CD4-positive, CD25-positive, alpha-beta regulatory T cell (primary cell): ENCODE results near the gene NOA1. TPM values are rescaled to one million over a fixed set of nuclear protein-coding genes. Genes with fewer than 3 reads are reported as not detected.

Source experiments
- ATAC-seq, 2 donors: fragments of 150-1000 bp; cut with Tn5 transposase; one replicate each; pipeline ENCODE4 v1.10.0; 2021; ENCODE audit warnings: low read depth in 2 of 2, moderate number of reproducible peaks in 2 of 2, moderate library complexity in 1 of 2
- DNase-seq, 3 donors: peaks; one replicate each; pipeline versions ENCODE4 v3.0.0 to v3.0.0-alpha.2; 2012 to 2022; ENCODE audit warnings: mixed read lengths in 1 of 3
- H3K27ac ChIP-seq: one replicate; pipeline ENCODE4 v1.7.0; 2013; ENCODE audit warnings: mild to moderate bottlenecking, low read length; ENCODE audit not compliant: insufficient read depth, poor library complexity, severe bottlenecking
- H3K27me3 ChIP-seq: one replicate; pipeline ENCODE4 v1.7.0; 2013; ENCODE audit warnings: low read length; ENCODE audit not compliant: control insufficient read depth, insufficient read depth
- H3K36me3 ChIP-seq: one replicate; pipeline ENCODE4 v1.7.0; 2013; ENCODE audit warnings: mild to moderate bottlenecking, low read length, moderate library complexity; ENCODE audit not compliant: control insufficient read depth, insufficient read depth
- H3K4me1 ChIP-seq: 2 replicates; pipeline ENCODE4 v1.7.0; 2013; ENCODE audit warnings: mild to moderate bottlenecking, low read length; ENCODE audit not compliant: insufficient read depth, control insufficient read depth, poor library complexity, severe bottlenecking
- H3K4me3 ChIP-seq: one replicate; pipeline ENCODE4 v1.7.0; 2013; ENCODE audit warnings: low read depth, mild to moderate bottlenecking, low read length, moderate library complexity
- H3K9me3 ChIP-seq, 2 experiments: 1 replicate in 1 of 2; 2 replicates in 1 of 2; pipeline ENCODE4 v1.7.0; 2013; ENCODE audit warnings: low read length in 2 of 2, mild to moderate bottlenecking in 1 of 2, moderate library complexity in 1 of 2; ENCODE audit not compliant: control insufficient read depth in 2 of 2
- H3K27ac Mint-ChIP-seq, 3 donors: one replicate each; pipeline ENCODE4 v1.8.0; 2020 to 2022; ENCODE audit warnings: mild to moderate bottlenecking in 3 of 3, mixed read lengths in 3 of 3, moderate library complexity in 2 of 3
- H3K27me3 Mint-ChIP-seq: one replicate; pipeline ENCODE4 v1.8.0; 2022; ENCODE audit warnings: mild to moderate bottlenecking, mixed read lengths
- H3K36me3 Mint-ChIP-seq: one replicate; pipeline ENCODE4 v1.8.0; 2020; ENCODE audit warnings: mixed read lengths
- H3K4me1 Mint-ChIP-seq, 4 donors: one replicate each; pipeline ENCODE4 v1.8.0; 2020 to 2022; ENCODE audit warnings: mixed read lengths in 4 of 4, mild to moderate bottlenecking in 1 of 4
- H3K4me3 Mint-ChIP-seq, 4 donors: one replicate each; pipeline ENCODE4 v1.8.0; 2020 to 2022; ENCODE audit warnings: mild to moderate bottlenecking in 4 of 4, mixed read lengths in 4 of 4, moderate library complexity in 3 of 4
- H3K9me3 Mint-ChIP-seq, 7 donors: one replicate each; pipeline ENCODE4 v1.8.0; 2020 to 2022; ENCODE audit warnings: mixed read lengths in 7 of 7, mild to moderate bottlenecking in 3 of 7, moderate library complexity in 2 of 7
- polyA plus RNA-seq, 4 donors: library from polyadenylated mRNA; unstranded; fragments of 300-500 nt; fragmentation: Illumina TruSeq; gene quantifications; one replicate each; pipeline ENCODE4 v1.2.3, GENCODE V29; 2021
- total RNA-seq: library from RNA; stranded (reverse); gene quantifications from one replicate; pipeline ENCODE4 v1.2.3, GENCODE V29; 2022

Gene NOA1
- total and polyA plus RNA-seq, 5 donors from 2014 or later: 19.7 to 27.7 (median 27.4) TPM

- H3K27me3 Mint-ChIP-seq: no peaks in the 10 kb centered on the region
- Histone ChIP-seq H3K27ac (no peak overlapping the region), H3K36me3 (peaks cover 94% of the 10 kb centered on the region), H3K4me1 (peaks cover 8% of the 10 kb centered on the region), H3K9me3 (no peaks in the 10 kb centered on the region), H3K27me3 (no peaks in the 10 kb centered on the region), H3K4me3 (no peak overlapping the region)
- no peaks in the 10 kb centered on the region for H3K9me3 Mint-ChIP-seq
- peaks cover 26 to 52% (median 44%) of the 10 kb centered on the region in 4 donors for H3K4me1 Mint-ChIP-seq
- H3K36me3 Mint-ChIP-seq: peaks cover 46% of the 10 kb centered on the region
- peak overlapping the region in 2 of 3 donors; percentile 0 to 4 for H3K27ac Mint-ChIP-seq
- no peak overlapping the region for H3K4me3 Mint-ChIP-seq
- no peak for DNase-seq
- no peak for ATAC-seq
These were observed 12.9 kb upstream of the NOA1 start for GRCh38 chr4:56990109-56990905.

- H3K4me1 Mint-ChIP-seq: peaks cover 39 to 64% (median 54%) of the 10 kb centered on the region in 4 donors
- ATAC-seq: no peak
- DNase-seq: no peak
- Histone ChIP-seq H3K27ac (no peak overlapping the region), H3K36me3 (peaks cover 62% of the 10 kb centered on the region), H3K27me3 (no peaks in the 10 kb centered on the region), H3K4me1 (peaks cover 18% of the 10 kb centered on the region), H3K9me3 (no peaks in the 10 kb centered on the region), H3K4me3 (no peak overlapping the region)
- no peaks in the 10 kb centered on the region for H3K9me3 Mint-ChIP-seq
- H3K4me3 Mint-ChIP-seq: no peak overlapping the region
- no peaks in the 10 kb centered on the region for H3K27me3 Mint-ChIP-seq
- H3K36me3 Mint-ChIP-seq: peaks cover 38% of the 10 kb centered on the region
- no peak overlapping the region for H3K27ac Mint-ChIP-seq
These were observed 9.5 kb upstream of the NOA1 start for GRCh38 chr4:56986952-56987351.

GRCh38 chr4:56986192-56986591, 8.8 kb upstream of the NOA1 start:
- Mint-ChIP-seq H3K27ac (no peak overlapping the region), H3K27me3 (no peaks in the 10 kb centered on the region), H3K36me3 (peaks cover 35% of the 10 kb centered on the region), H3K4me3 (no peak overlapping the region), H3K4me1 (peaks cover 45 to 64% (median 54%) of the 10 kb centered on the region in 4 donors), H3K9me3 (no peaks in the 10 kb centered on the region)
- no peak for ATAC-seq
- Histone ChIP-seq H3K4me1 (peaks cover 25% of the 10 kb centered on the region), H3K36me3 (peaks cover 54% of the 10 kb centered on the region), H3K27ac (no peak overlapping the region), H3K9me3 (no peaks in the 10 kb centered on the region), H3K4me3 (no peak overlapping the region), H3K27me3 (no peaks in the 10 kb centered on the region)
- DNase-seq: no peak

- peak overlapping the region; percentile 58 for H3K4me3 ChIP-seq
- H3K27me3 ChIP-seq: no peaks in the 10 kb centered on the region
- Mint-ChIP-seq H3K9me3 (no peaks in the 10 kb centered on the region), H3K4me1 (peaks cover 32 to 74% (median 59%) of the 10 kb centered on the region in 4 donors), H3K36me3 (peaks cover 20% of the 10 kb centered on the region), H3K27me3 (peaks cover 11% of the 10 kb centered on the region), H3K27ac (peak overlapping the region; percentile 1 to 85 (median 5)), H3K4me3 (peak overlapping the region; percentile 78 to 99 (median 97))
- H3K4me1 ChIP-seq: peaks cover 50% of the 10 kb centered on the region
- ATAC-seq: no peak
- no peaks in the 10 kb centered on the region for H3K9me3 ChIP-seq
- H3K36me3 ChIP-seq: peaks cover 16% of the 10 kb centered on the region
- DNase-seq: peak in 1 of 3 donors; percentile 19
- peak overlapping the region; percentile 45 for H3K27ac ChIP-seq
These were observed 4.4 kb upstream of the NOA1 start for GRCh38 chr4:56981795-56982201.

GRCh38 chr4:56979421-56980072, 2.1 kb upstream of the NOA1 start:
- Mint-ChIP-seq H3K27me3 (peaks cover 11% of the 10 kb centered on the region), H3K36me3 (peaks cover 8% of the 10 kb centered on the region), H3K4me3 (peak overlapping the region; percentile 97 to 100 (median 98)), H3K4me1 (peaks cover 29 to 79% (median 55%) of the 10 kb centered on the region in 4 donors), H3K27ac (peak overlapping the region; percentile 99 to 100 (median 99)), H3K9me3 (no peaks in the 10 kb centered on the region)
- H3K27me3 ChIP-seq: no peaks in the 10 kb centered on the region
- H3K4me1 ChIP-seq: peaks cover 71% of the 10 kb centered on the region
- peaks cover 3% of the 10 kb centered on the region for H3K36me3 ChIP-seq
- DNase-seq: peak; percentile 11 to 58 (median 14)
- H3K9me3 ChIP-seq: no peaks in the 10 kb centered on the region
- H3K4me3 ChIP-seq: peak overlapping the region; percentile 90
- no peak for ATAC-seq
- H3K27ac ChIP-seq: peak overlapping the region; percentile 89

- Mint-ChIP-seq H3K4me1 (peaks cover 22 to 77% (median 53%) of the 10 kb centered on the region in 4 donors), H3K36me3 (peaks cover 8% of the 10 kb centered on the region), H3K27ac (peak within 1 kb of the TSS; percentile 99 to 100 (median 99)), H3K27me3 (peaks cover 11% of the 10 kb centered on the region), H3K4me3 (peak within 1 kb of the TSS; percentile 97 to 100 (median 98)), H3K9me3 (peaks cover 0 to 3% (median 0%) of the 10 kb centered on the region in 7 donors)
- peak; percentile 33 for ATAC-seq
- no peaks in the 10 kb centered on the region for H3K27me3 ChIP-seq
- peak within 1 kb of the TSS; percentile 90 for H3K4me3 ChIP-seq
- H3K9me3 ChIP-seq: peaks cover 0 to 1% of the 10 kb centered on the region in 2 experiments
- peaks cover 7% of the 10 kb centered on the region for H3K36me3 ChIP-seq
- H3K27ac ChIP-seq: peak within 1 kb of the TSS; percentile 89
- H3K4me1 ChIP-seq: peaks cover 77% of the 10 kb centered on the region
- DNase-seq: peak; percentile 71 to 92 (median 81)
These were observed 1.4 kb upstream of the NOA1 start, which contains the start of gene POLR2B for GRCh38 chr4:56978750-56979303. Gene POLR2B, plus strand, starts transcription at chr4:56978896. Its CDS starts 90 bp downstream, at chr4:56978986.

GRCh38 chr4:56976837-56977320, 527 bp downstream of the NOA1 start:
- H3K4me3 Mint-ChIP-seq: peak overlapping the region; percentile 97 to 100 (median 98)
- Histone ChIP-seq H3K27me3 (no peaks in the 10 kb centered on the region), H3K36me3 (peaks cover 26% of the 10 kb centered on the region), H3K27ac (peak overlapping the region; percentile 89), H3K4me3 (peak overlapping the region; percentile 90), H3K4me1 (peaks cover 63% of the 10 kb centered on the region), H3K9me3 (peaks cover 10 to 18% of the 10 kb centered on the region in 2 experiments)
- DNase-seq: peak; percentile 45 to 66 (median 60)
- peaks cover 0 to 14% (median 0%) of the 10 kb centered on the region in 7 donors for H3K9me3 Mint-ChIP-seq
- peaks cover 15 to 75% (median 52%) of the 10 kb centered on the region in 4 donors for H3K4me1 Mint-ChIP-seq
- peaks cover 11% of the 10 kb centered on the region for H3K27me3 Mint-ChIP-seq
- ATAC-seq: peak; percentile 51 to 57
- peak overlapping the region; percentile 97 to 99 (median 99) for H3K27ac Mint-ChIP-seq
- peaks cover 26% of the 10 kb centered on the region for H3K36me3 Mint-ChIP-seq
